ENCODE measurements around the gene TMTC1.

GRCh38 chr12:29734734-29735133 lies 49.0 kb downstream of the TMTC1 start:
- TF ChIP-seq, protein P1, sequence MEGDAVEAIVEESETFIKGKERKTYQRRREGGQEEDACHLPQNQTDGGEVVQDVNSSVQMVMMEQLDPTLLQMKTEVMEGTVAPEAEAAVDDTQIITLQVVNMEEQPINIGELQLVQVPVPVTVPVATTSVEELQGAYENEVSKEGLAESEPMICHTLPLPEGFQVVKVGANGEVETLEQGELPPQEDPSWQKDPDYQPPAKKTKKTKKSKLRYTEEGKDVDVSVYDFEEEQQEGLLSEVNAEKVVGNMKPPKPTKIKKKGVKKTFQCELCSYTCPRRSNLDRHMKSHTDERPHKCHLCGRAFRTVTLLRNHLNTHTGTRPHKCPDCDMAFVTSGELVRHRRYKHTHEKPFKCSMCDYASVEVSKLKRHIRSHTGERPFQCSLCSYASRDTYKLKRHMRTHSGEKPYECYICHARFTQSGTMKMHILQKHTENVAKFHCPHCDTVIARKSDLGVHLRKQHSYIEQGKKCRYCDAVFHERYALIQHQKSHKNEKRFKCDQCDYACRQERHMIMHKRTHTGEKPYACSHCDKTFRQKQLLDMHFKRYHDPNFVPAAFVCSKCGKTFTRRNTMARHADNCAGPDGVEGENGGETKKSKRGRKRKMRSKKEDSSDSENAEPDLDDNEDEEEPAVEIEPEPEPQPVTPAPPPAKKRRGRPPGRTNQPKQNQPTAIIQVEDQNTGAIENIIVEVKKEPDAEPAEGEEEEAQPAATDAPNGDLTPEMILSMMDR (conservative IDR thresholded peaks at IDR 0.05; ENCODE audit: low read depth in 2 of 2): no peak
- TF ChIP-seq, protein P2, sequence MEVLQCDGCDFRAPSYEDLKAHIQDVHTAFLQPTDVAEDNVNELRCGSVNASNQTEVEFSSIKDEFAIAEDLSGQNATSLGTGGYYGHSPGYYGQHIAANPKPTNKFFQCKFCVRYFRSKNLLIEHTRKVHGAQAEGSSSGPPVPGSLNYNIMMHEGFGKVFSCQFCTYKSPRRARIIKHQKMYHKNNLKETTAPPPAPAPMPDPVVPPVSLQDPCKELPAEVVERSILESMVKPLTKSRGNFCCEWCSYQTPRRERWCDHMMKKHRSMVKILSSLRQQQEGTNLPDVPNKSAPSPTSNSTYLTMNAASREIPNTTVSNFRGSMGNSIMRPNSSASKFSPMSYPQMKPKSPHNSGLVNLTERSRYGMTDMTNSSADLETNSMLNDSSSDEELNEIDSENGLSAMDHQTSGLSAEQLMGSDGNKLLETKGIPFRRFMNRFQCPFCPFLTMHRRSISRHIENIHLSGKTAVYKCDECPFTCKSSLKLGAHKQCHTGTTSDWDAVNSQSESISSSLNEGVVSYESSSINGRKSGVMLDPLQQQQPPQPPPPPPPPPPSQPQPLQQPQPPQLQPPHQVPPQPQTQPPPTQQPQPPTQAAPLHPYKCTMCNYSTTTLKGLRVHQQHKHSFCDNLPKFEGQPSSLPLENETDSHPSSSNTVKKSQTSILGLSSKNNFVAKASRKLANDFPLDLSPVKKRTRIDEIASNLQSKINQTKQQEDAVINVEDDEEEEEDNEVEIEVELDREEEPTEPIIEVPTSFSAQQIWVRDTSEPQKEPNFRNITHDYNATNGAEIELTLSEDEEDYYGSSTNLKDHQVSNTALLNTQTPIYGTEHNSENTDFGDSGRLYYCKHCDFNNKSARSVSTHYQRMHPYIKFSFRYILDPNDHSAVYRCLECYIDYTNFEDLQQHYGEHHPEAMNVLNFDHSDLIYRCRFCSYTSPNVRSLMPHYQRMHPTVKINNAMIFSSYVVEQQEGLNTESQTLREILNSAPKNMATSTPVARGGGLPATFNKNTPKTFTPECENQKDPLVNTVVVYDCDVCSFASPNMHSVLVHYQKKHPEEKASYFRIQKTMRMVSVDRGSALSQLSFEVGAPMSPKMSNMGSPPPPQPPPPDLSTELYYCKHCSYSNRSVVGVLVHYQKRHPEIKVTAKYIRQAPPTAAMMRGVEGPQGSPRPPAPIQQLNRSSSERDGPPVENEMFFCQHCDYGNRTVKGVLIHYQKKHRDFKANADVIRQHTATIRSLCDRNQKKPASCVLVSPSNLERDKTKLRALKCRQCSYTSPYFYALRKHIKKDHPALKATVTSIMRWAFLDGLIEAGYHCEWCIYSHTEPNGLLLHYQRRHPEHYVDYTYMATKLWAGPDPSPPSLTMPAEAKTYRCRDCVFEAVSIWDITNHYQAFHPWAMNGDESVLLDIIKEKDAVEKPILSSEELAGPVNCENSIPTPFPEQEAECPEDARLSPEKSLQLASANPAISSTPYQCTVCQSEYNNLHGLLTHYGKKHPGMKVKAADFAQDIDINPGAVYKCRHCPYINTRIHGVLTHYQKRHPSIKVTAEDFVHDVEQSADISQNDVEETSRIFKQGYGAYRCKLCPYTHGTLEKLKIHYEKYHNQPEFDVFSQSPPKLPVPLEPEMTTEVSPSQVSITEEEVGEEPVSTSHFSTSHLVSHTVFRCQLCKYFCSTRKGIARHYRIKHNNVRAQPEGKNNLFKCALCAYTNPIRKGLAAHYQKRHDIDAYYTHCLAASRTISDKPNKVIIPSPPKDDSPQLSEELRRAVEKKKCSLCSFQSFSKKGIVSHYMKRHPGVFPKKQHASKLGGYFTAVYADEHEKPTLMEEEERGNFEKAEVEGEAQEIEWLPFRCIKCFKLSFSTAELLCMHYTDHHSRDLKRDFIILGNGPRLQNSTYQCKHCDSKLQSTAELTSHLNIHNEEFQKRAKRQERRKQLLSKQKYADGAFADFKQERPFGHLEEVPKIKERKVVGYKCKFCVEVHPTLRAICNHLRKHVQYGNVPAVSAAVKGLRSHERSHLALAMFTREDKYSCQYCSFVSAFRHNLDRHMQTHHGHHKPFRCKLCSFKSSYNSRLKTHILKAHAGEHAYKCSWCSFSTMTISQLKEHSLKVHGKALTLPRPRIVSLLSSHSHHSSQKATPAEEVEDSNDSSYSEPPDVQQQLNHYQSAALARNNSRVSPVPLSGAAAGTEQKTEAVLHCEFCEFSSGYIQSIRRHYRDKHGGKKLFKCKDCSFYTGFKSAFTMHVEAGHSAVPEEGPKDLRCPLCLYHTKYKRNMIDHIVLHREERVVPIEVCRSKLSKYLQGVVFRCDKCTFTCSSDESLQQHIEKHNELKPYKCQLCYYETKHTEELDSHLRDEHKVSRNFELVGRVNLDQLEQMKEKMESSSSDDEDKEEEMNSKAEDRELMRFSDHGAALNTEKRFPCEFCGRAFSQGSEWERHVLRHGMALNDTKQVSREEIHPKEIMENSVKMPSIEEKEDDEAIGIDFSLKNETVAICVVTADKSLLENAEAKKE (CRISPR knock-in tag; IDR thresholded peaks at IDR 0.05): no peak
- TF ChIP-seq EZH2 (IDR thresholded peaks at IDR 0.05; ENCODE audit: low read depth, unreplicated experiment) (no peak), POLR2AphosphoS5 (IDR thresholded peaks at IDR 0.05; ENCODE audit: low read depth) (no peak), STAT1 (IDR thresholded peaks at IDR 0.05; ENCODE audit: unreplicated experiment) (no peak), CREB1 (CRISPR knock-in tag; IDR thresholded peaks at IDR 0.05; ENCODE audit: low read depth) (no peak), EZH2phosphoT487 (IDR thresholded peaks at IDR 0.05; ENCODE audit: unreplicated experiment) (no peak)
- TF ChIP-seq, protein P3, sequence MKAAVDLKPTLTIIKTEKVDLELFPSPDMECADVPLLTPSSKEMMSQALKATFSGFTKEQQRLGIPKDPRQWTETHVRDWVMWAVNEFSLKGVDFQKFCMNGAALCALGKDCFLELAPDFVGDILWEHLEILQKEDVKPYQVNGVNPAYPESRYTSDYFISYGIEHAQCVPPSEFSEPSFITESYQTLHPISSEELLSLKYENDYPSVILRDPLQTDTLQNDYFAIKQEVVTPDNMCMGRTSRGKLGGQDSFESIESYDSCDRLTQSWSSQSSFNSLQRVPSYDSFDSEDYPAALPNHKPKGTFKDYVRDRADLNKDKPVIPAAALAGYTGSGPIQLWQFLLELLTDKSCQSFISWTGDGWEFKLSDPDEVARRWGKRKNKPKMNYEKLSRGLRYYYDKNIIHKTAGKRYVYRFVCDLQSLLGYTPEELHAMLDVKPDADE (IDR thresholded peaks at IDR 0.05): no peak
- TF ChIP-seq, protein P4, sequence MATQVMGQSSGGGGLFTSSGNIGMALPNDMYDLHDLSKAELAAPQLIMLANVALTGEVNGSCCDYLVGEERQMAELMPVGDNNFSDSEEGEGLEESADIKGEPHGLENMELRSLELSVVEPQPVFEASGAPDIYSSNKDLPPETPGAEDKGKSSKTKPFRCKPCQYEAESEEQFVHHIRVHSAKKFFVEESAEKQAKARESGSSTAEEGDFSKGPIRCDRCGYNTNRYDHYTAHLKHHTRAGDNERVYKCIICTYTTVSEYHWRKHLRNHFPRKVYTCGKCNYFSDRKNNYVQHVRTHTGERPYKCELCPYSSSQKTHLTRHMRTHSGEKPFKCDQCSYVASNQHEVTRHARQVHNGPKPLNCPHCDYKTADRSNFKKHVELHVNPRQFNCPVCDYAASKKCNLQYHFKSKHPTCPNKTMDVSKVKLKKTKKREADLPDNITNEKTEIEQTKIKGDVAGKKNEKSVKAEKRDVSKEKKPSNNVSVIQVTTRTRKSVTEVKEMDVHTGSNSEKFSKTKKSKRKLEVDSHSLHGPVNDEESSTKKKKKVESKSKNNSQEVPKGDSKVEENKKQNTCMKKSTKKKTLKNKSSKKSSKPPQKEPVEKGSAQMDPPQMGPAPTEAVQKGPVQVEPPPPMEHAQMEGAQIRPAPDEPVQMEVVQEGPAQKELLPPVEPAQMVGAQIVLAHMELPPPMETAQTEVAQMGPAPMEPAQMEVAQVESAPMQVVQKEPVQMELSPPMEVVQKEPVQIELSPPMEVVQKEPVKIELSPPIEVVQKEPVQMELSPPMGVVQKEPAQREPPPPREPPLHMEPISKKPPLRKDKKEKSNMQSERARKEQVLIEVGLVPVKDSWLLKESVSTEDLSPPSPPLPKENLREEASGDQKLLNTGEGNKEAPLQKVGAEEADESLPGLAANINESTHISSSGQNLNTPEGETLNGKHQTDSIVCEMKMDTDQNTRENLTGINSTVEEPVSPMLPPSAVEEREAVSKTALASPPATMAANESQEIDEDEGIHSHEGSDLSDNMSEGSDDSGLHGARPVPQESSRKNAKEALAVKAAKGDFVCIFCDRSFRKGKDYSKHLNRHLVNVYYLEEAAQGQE (IDR thresholded peaks at IDR 0.05; ENCODE audit: unreplicated experiment): no peak
